ENCODE results near the gene LCE1F. TPM values are rescaled to one million over a fixed set of nuclear protein-coding genes. Genes with fewer than 3 reads are reported as not detected.

LCE1F gene
- total RNA-seq, 1 experiment from 2014 or later = not detected

- Histone ChIP-seq H3K4me3 (replicated peaks in 1 of 2; ENCODE audit: low read depth in 1 of 2, low read length in 2 of 2) (no peak overlapping the region), H2AFZ (ENCODE audit: low read depth, low read length, poor library complexity, severe bottlenecking) (no peak overlapping the region), H3K9me2 (ENCODE audit: insufficient read depth) (no peaks in the 10 kb centered on the region), H4K20me1 (ENCODE audit: insufficient read depth) (no peaks in the 10 kb centered on the region), H3K79me2 (ENCODE audit: insufficient read depth, low read length) (no peaks in the 10 kb centered on the region), H3K9ac (ENCODE audit: low read length) (no peak overlapping the region), H3K4me1 (ENCODE audit: control insufficient read depth in 1 of 2, insufficient read depth in 2 of 2, low read length in 2 of 2) (no peaks in the 10 kb centered on the region), H3K9me3 (ENCODE audit: control insufficient read depth in 1 of 2, insufficient read depth in 1 of 2, low read depth in 1 of 2, low read length in 2 of 2) (no peaks in the 10 kb centered on the region), H3K27ac (ENCODE audit: low read depth, low read length) (no peak overlapping the region), H3K36me3 (ENCODE audit: control insufficient read depth in 1 of 2, insufficient read depth in 2 of 2, low read length in 2 of 2) (no peaks in the 10 kb centered on the region), H3K4me2 (ENCODE audit: low read length) (no peak overlapping the region), H3K27me3 (ENCODE audit: insufficient read depth, low read length) (peaks cover 45% of the 10 kb centered on the region)
- CTCF ChIA-PET = no interaction called here
- ATAC-seq (no peak), DNase-seq (ENCODE audit: low read depth, low spot score) (no peak)
- TF ChIP-seq POLR2A (IDR thresholded peaks at IDR 0.05; ENCODE audit: borderline replicate concordance, extremely low read depth, insufficient read depth, insufficient read length) (no peak), ZBTB33 (IDR thresholded peaks at IDR 0.05; ENCODE audit: extremely low read depth, insufficient replicate concordance, low read length) (no peak), SRF (IDR thresholded peaks at IDR 0.05; ENCODE audit: low read depth) (no peak), ZFX (IDR thresholded peaks at IDR 0.05) (no peak)
- BruUV-seq (replicated peaks) = no TSS peak
- POLR2A ChIA-PET = no interaction called here
- intact Hi-C loops (cut with micrococcal nuclease) = no loop called here
- RAD21 ChIA-PET (ENCODE audit: low non-redundant PET in 1 of 2, low total read pairs in 2 of 2, uncharacterized antibody in 2 of 2, unreplicated experiment in 2 of 2) = no interaction called here
Observed at GRCh38 chr1:152737997-152738396, 36.9 kb upstream of the LCE1F start.

GRCh38 chr1:152739841-152740240 is 35.1 kb upstream of the LCE1F start:
- RAD21 ChIA-PET (ENCODE audit: low non-redundant PET in 1 of 2, low total read pairs in 2 of 2, uncharacterized antibody in 2 of 2, unreplicated experiment in 2 of 2) = no interaction called here
- BruUV-seq (replicated peaks) = no TSS peak
- H3K4me1 ChIP-seq (ENCODE audit: control insufficient read depth in 1 of 2, insufficient read depth in 2 of 2, low read length in 2 of 2) = no peaks in the 10 kb centered on the region
- H3K4me3 ChIP-seq (replicated peaks in 1 of 2; ENCODE audit: low read depth in 1 of 2, low read length in 2 of 2) = no peak overlapping the region
- H4K20me1 ChIP-seq (ENCODE audit: insufficient read depth) = no peaks in the 10 kb centered on the region
- intact Hi-C loops (cut with micrococcal nuclease) = no loop called here
- CTCF ChIA-PET = no interaction called here
- ATAC-seq = no peak
- TF ChIP-seq JUND (IDR thresholded peaks at IDR 0.05) (no peak), MAX (IDR thresholded peaks at IDR 0.05) (no peak), SIN3A (IDR thresholded peaks at IDR 0.05; ENCODE audit: low read depth) (no peak), SP1 (IDR thresholded peaks at IDR 0.05; ENCODE audit: low read depth) (no peak), POLR2A (IDR thresholded peaks at IDR 0.05; ENCODE audit: borderline replicate concordance, extremely low read depth, insufficient read depth, insufficient read length) (no peak), POLR2AphosphoS5 (IDR thresholded peaks at IDR 0.05; ENCODE audit: low read depth, low read length) (no peak), ZBTB33 (IDR thresholded peaks at IDR 0.05; ENCODE audit: extremely low read depth, insufficient replicate concordance, low read length) (no peak), CBX3 (IDR thresholded peaks at IDR 0.05; ENCODE audit: low read depth) (no peak), EZH2 (IDR thresholded peaks at IDR 0.05) (no peak), SRF (IDR thresholded peaks at IDR 0.05; ENCODE audit: low read depth) (no peak), TCF7L2 (IDR thresholded peaks at IDR 0.05; ENCODE audit: borderline replicate concordance, extremely low read depth, insufficient read depth, insufficient read length) (no peak), RAD21 (IDR thresholded peaks at IDR 0.05; ENCODE audit: low read depth) (no peak)
- H3K36me3 ChIP-seq (ENCODE audit: control insufficient read depth in 1 of 2, insufficient read depth in 2 of 2, low read length in 2 of 2) = no peaks in the 10 kb centered on the region
- peaks cover 37% of the 10 kb centered on the region for H3K27me3 ChIP-seq (ENCODE audit: insufficient read depth, low read length)
- no peak overlapping the region for H3K4me2 ChIP-seq (ENCODE audit: low read length)
- POLR2A ChIA-PET = no interaction called here
- no peak overlapping the region for H3K9ac ChIP-seq (ENCODE audit: low read length)
- no peaks in the 10 kb centered on the region for H3K9me2 ChIP-seq (ENCODE audit: insufficient read depth)
- no peak overlapping the region for H2AFZ ChIP-seq (ENCODE audit: low read depth, low read length, poor library complexity, severe bottlenecking)
- no peak overlapping the region for H3K27ac ChIP-seq (ENCODE audit: low read depth, low read length)
- no peaks in the 10 kb centered on the region for H3K79me2 ChIP-seq (ENCODE audit: insufficient read depth, low read length)
- no peaks in the 10 kb centered on the region for H3K9me3 ChIP-seq (ENCODE audit: control insufficient read depth in 1 of 2, insufficient read depth in 1 of 2, low read depth in 1 of 2, low read length in 2 of 2)
- DNase-seq (ENCODE audit: low read depth, low spot score) = no peak
